DMS 273 (cell line): Measurements from ENCODE around the gene PABPN1L.

Source experiments
- DNase-seq: peaks from one replicate; lab custom pipeline; 2025; ENCODE audit not compliant: unreplicated experiment; lab: John Stamatoyannopoulos, UW

PABPN1L gene

GRCh38 chr16:88870608-88871348 lies 4.3 kb upstream of the PABPN1L start:
- DNase-seq = peak; percentile 94

- DNase-seq = no peak
Measured at GRCh38 chr16:88869673-88869980, 3.2 kb upstream of the PABPN1L start.

- peak; percentile 92 for DNase-seq
Measured at GRCh38 chr16:88868974-88869672, 2.7 kb upstream of the PABPN1L start.

GRCh38 chr16:88867581-88868246 lies 1.3 kb upstream of the PABPN1L start:
- no peak for DNase-seq

GRCh38 chr16:88865742-88866141 lies 718 bp downstream of the PABPN1L start:
- DNase-seq = no peak

- DNase-seq = no peak
Measured at GRCh38 chr16:88865310-88865709, 1.1 kb downstream of the PABPN1L start.

GRCh38 chr16:88864521-88864920 lies 1.9 kb downstream of the PABPN1L start:
- no peak for DNase-seq

- DNase-seq = no peak
Measured at GRCh38 chr16:88864099-88864498, 2.4 kb downstream of the PABPN1L start.

GRCh38 chr16:88863426-88863825 lies 3.0 kb downstream of the PABPN1L start:
- DNase-seq = no peak

- no peak for DNase-seq
Measured at GRCh38 chr16:88862968-88863367, 3.5 kb downstream of the PABPN1L start.

- DNase-seq = no peak
Measured at GRCh38 chr16:88861359-88861758, 5.1 kb downstream of the PABPN1L start.

GRCh38 chr16:88859381-88860091 lies 6.9 kb downstream of the PABPN1L start:
- DNase-seq = no peak

- DNase-seq = peak; percentile 90
Measured at GRCh38 chr16:88857728-88858339, 8.6 kb downstream of the PABPN1L start.

GRCh38 chr16:88856828-88857727 lies 9.4 kb downstream of the PABPN1L start, which contains the start of the genes GALNS and TRAPPC2L:
Gene GALNS (minus strand): TSS chr16:88856947. CDS start chr16:88856877, 70 bp downstream.
Gene TRAPPC2L (plus strand): TSS chr16:88857127. CDS start chr16:88857151, 24 bp downstream.
- peak; percentile 98 for DNase-seq

- no peak for DNase-seq
Measured at GRCh38 chr16:88856122-88856827, 10.2 kb downstream of the PABPN1L start.

GRCh38 chr16:88855736-88856121 lies 10.7 kb downstream of the PABPN1L start:
- no peak for DNase-seq

- DNase-seq = no peak
Measured at GRCh38 chr16:88855176-88855575, 11.3 kb downstream of the PABPN1L start.

GRCh38 chr16:88854306-88855111 lies 12.0 kb downstream of the PABPN1L start:
- DNase-seq = no peak
